Measurements from ENCODE around the gene PCGF2. TPM values are rescaled to one million over a fixed set of nuclear protein-coding genes. Genes with fewer than 3 reads are reported as not detected.
A peak's percentile ranks its signal among the peaks of the same experiment; 100 is the strongest.

PCGF2 gene
- polyA plus RNA-seq, 3 donors, result 0.60 TPM; not detected in 2

DNA sequence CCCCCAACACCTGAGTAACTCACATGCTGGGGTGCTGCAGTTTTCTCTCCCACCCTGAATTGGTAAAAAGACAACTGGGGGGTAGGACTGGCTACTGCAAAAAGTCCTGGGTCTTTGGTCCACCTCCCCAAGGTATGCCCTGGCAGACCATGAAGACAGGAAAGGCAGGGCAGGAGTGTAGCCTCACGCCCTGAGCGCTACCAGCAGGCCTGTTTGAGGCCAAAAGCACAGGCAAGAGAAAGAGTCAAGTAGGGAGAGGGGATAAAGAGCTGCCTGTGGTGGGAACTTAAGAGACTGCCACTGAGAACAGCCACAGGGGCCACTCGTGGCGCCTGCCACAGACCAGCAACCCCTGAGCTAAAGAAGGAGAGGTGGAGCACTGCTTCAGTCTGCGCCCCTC is 18.2 kb upstream of the PCGF2 start:
- H3K4me1 ChIP-seq (ENCODE audit: control insufficient read depth in 1 of 2, insufficient read depth in 2 of 2, low read length in 2 of 2), result no peaks in the 10 kb centered on the region
- H3K36me3 ChIP-seq (replicated peaks in 1 of 2; ENCODE audit: control insufficient read depth in 1 of 2, insufficient read depth in 2 of 2, low read length in 2 of 2), result peaks cover 88 to 100% of the 10 kb centered on the region in 2 donors
- H3K9ac ChIP-seq (ENCODE audit: insufficient read depth, low read length, poor library complexity, severe bottlenecking), result no peak overlapping the region
- H3K4me2 ChIP-seq (replicated peaks; ENCODE audit: extremely low read depth, low read length, poor library complexity, severe bottlenecking), result no peak overlapping the region
- TF ChIP-seq, protein P1, sequence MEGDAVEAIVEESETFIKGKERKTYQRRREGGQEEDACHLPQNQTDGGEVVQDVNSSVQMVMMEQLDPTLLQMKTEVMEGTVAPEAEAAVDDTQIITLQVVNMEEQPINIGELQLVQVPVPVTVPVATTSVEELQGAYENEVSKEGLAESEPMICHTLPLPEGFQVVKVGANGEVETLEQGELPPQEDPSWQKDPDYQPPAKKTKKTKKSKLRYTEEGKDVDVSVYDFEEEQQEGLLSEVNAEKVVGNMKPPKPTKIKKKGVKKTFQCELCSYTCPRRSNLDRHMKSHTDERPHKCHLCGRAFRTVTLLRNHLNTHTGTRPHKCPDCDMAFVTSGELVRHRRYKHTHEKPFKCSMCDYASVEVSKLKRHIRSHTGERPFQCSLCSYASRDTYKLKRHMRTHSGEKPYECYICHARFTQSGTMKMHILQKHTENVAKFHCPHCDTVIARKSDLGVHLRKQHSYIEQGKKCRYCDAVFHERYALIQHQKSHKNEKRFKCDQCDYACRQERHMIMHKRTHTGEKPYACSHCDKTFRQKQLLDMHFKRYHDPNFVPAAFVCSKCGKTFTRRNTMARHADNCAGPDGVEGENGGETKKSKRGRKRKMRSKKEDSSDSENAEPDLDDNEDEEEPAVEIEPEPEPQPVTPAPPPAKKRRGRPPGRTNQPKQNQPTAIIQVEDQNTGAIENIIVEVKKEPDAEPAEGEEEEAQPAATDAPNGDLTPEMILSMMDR (IDR thresholded peaks at IDR 0.05), result no peak
- no peaks in the 10 kb centered on the region for H3K4me1 Mint-ChIP-seq
- H2AFZ ChIP-seq (ENCODE audit: insufficient read depth, low read depth, low read length, poor library complexity, severe bottlenecking), result no peak overlapping the region
- H3K79me2 ChIP-seq (ENCODE audit: insufficient read depth, low read length), result no peaks in the 10 kb centered on the region
- peak overlapping the region in 4 of 7 donors; percentile 10 to 53 (median 32) for H3K27ac Mint-ChIP-seq
- peaks cover 31% of the 10 kb centered on the region for H4K20me1 ChIP-seq (ENCODE audit: insufficient read depth, low read length)
- WGBS (ENCODE audit: insufficient coverage), result 100% methylated on average over 5 of the region's 5 CpGs
- no peak overlapping the region for H3K4me3 Mint-ChIP-seq
- H3K27me3 Mint-ChIP-seq (ENCODE audit: low read depth in 3 of 3), result peaks cover 0 to 2% (median 0%) of the 10 kb centered on the region in 3 donors
- no peaks in the 10 kb centered on the region for H3K27me3 ChIP-seq (ENCODE audit: control insufficient read depth in 2 of 2, insufficient read depth in 2 of 2, low read length in 2 of 2)
- intact Hi-C loops (cut with micrococcal nuclease), result no loop called here
- H3K4me3 ChIP-seq (replicated peaks in 1 of 3; ENCODE audit: low read depth in 2 of 3, low read length in 3 of 3), result no peak overlapping the region
- no peak for DNase-seq
- H3K9me3 Mint-ChIP-seq, result no peaks in the 10 kb centered on the region
- H3K36me3 Mint-ChIP-seq, result peaks cover 95 to 100% of the 10 kb centered on the region in 2 donors
- H3K27ac ChIP-seq (ENCODE audit: low read depth in 1 of 2, low read length in 2 of 2), result peak overlapping the region in 1 of 2 donors; percentile 3
- no peaks in the 10 kb centered on the region for H3K9me3 ChIP-seq (replicated peaks in 1 of 2; ENCODE audit: control insufficient read depth in 1 of 2, insufficient read depth in 1 of 2, low read length in 2 of 2)

DNA sequence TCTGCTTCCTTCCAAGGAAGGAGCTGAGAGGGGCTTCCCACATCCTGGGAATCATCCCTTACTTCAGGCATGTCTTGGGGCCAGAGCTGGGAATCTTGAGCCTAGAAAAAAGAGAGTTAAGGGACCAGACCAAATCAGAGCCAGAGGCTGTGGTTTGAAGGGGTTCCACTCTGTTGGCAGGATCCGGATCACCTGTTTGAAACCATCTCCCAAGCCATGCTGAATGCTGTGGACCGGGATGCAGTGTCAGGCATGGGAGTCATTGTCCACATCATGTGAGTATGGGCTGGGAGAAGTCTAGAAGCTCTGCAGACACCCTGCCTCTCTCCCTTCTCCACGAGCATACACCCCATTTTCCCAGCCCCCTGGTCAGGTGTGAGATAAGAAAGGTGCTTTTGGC is 14.1 kb upstream of the PCGF2 start:
- Histone ChIP-seq H3K36me3 (replicated peaks in 1 of 2; ENCODE audit: control insufficient read depth in 1 of 2, insufficient read depth in 2 of 2, low read length in 2 of 2) (peaks cover 89 to 98% of the 10 kb centered on the region in 2 donors), H3K4me1 (ENCODE audit: control insufficient read depth in 1 of 2, insufficient read depth in 2 of 2, low read length in 2 of 2) (no peaks in the 10 kb centered on the region), H3K4me3 (replicated peaks in 1 of 3; ENCODE audit: low read depth in 2 of 3, low read length in 3 of 3) (no peak overlapping the region), H2AFZ (ENCODE audit: insufficient read depth, low read depth, low read length, poor library complexity, severe bottlenecking) (no peak overlapping the region), H3K27ac (ENCODE audit: low read depth in 1 of 2, low read length in 2 of 2) (no peak overlapping the region), H3K9ac (ENCODE audit: insufficient read depth, low read length, poor library complexity, severe bottlenecking) (no peak overlapping the region), H3K79me2 (ENCODE audit: insufficient read depth, low read length) (peaks cover 4% of the 10 kb centered on the region), H4K20me1 (ENCODE audit: insufficient read depth, low read length) (peaks cover 61% of the 10 kb centered on the region), H3K27me3 (ENCODE audit: control insufficient read depth in 2 of 2, insufficient read depth in 2 of 2, low read length in 2 of 2) (no peaks in the 10 kb centered on the region), H3K9me3 (replicated peaks in 1 of 2; ENCODE audit: control insufficient read depth in 1 of 2, insufficient read depth in 1 of 2, low read length in 2 of 2) (no peaks in the 10 kb centered on the region), H3K4me2 (replicated peaks; ENCODE audit: extremely low read depth, low read length, poor library complexity, severe bottlenecking) (no peak overlapping the region)
- WGBS (ENCODE audit: insufficient coverage), result no CpG with 5 or more reads among the region's 3 CpGs
- Mint-ChIP-seq H3K36me3 (peaks cover 90 to 98% of the 10 kb centered on the region in 2 donors), H3K9me3 (no peaks in the 10 kb centered on the region), H3K27ac (peak overlapping the region in 3 of 7 donors; percentile 37 to 70 (median 52)), H3K4me3 (no peak overlapping the region), H3K4me1 (no peaks in the 10 kb centered on the region), H3K27me3 (ENCODE audit: low read depth in 3 of 3) (no peaks in the 10 kb centered on the region)
- intact Hi-C loops (cut with micrococcal nuclease), result no loop called here
- TF ChIP-seq, protein P1 (IDR thresholded peaks at IDR 0.05), result no peak
- no peak for DNase-seq
